AG10803 (cell line): ENCODE measurements around the gene DNHD1.

ENCODE experiments used
- DNase-seq: peaks from one replicate; pipeline ENCODE4 v3.0.0; 2010; ENCODE audit warnings: low read depth
- H3K4me3 ChIP-seq: 2 replicates; pipeline ENCODE4 v1.5.1; 2011; ENCODE audit warnings: mild to moderate bottlenecking, low read length, control low read depth
- TF ChIP-seq, protein P1 (sequence below): conservative IDR thresholded peaks from 2 replicates; pipeline ENCODE4 v1.5.1; 2011; ENCODE audit warnings: mild to moderate bottlenecking, low read length, control low read depth, inconsistent platforms

DNHD1 gene

DNA sequence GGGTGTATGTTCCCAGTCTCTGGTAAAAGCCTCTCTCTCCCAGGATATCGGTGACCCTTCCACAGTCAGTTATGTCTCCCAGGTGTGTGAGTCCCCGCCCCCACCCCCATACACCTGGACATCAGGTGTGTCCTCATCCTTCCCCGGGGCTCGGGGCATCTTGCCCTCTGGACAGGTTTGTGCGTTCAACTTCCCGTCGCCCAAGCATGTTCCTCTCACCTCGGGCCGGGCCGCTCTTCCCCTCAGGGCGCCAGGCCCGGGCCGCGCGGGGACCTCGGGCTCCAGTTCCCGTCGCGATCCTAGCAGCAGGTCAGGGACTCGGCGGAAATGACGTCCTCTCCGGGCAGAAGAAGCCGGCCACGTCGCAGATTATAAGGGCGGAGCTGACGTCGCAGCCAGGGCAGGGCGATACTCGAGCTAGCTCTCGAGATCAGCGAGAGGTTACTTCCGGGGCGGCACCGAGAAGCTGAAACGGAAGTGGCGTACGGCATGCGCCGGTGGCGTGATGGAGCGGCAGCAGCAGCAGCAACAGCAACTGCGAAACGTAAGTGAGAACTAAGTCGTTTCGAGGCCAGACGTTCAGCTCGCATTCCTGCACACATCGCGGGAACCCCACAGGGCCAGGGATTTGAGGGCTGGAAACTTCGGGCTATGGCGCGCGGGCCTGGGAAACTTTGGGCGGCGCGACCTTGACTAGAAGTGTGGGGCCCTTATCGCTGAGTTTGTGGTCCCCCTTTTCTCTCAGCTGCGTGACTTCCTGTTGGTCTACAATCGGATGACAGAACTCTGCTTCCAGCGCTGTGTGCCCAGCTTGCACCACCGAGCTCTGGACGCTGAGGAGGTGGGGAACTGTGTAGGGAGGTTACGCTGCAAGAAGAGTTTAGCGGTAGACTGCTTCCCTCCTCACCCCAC is 15.8 kb upstream of the DNHD1 start, which contains the start of the genes ARFIP2 and TIMM10B:
TSS of gene ARFIP2 (minus strand) at position 320 of the 912 bp plus-strand sequence. CDS start 910 bp downstream, outside the sequence.
TSS of gene TIMM10B (plus strand) at position 490 of the 912 bp plus-strand sequence. CDS start at position 506, 16 bp downstream.
- peak within 1 kb of the TSS; percentile 99 for H3K4me3 ChIP-seq
- peak; percentile 97 for DNase-seq
- TF ChIP-seq, protein P1, sequence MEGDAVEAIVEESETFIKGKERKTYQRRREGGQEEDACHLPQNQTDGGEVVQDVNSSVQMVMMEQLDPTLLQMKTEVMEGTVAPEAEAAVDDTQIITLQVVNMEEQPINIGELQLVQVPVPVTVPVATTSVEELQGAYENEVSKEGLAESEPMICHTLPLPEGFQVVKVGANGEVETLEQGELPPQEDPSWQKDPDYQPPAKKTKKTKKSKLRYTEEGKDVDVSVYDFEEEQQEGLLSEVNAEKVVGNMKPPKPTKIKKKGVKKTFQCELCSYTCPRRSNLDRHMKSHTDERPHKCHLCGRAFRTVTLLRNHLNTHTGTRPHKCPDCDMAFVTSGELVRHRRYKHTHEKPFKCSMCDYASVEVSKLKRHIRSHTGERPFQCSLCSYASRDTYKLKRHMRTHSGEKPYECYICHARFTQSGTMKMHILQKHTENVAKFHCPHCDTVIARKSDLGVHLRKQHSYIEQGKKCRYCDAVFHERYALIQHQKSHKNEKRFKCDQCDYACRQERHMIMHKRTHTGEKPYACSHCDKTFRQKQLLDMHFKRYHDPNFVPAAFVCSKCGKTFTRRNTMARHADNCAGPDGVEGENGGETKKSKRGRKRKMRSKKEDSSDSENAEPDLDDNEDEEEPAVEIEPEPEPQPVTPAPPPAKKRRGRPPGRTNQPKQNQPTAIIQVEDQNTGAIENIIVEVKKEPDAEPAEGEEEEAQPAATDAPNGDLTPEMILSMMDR: no peak

DNA sequence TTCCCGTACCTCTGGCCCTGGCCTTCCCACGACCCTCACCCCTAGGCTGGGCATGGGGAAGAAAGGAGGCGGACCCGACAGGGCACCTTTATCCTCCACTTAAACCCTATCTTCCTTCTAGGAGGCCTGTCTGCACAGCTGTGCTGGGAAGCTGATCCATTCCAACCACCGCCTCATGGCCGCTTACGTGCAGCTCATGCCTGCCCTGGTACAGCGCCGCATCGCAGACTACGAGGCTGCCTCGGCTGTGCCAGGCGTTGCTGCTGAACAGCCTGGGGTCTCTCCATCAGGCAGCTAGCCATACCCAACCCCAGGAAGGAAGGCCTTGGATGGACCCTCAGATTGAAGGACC is 15.2 kb upstream of the DNHD1 start:
- TF ChIP-seq, protein P1: no peak
- peak overlapping the region; percentile 99 for H3K4me3 ChIP-seq
- DNase-seq: no peak

DNA sequence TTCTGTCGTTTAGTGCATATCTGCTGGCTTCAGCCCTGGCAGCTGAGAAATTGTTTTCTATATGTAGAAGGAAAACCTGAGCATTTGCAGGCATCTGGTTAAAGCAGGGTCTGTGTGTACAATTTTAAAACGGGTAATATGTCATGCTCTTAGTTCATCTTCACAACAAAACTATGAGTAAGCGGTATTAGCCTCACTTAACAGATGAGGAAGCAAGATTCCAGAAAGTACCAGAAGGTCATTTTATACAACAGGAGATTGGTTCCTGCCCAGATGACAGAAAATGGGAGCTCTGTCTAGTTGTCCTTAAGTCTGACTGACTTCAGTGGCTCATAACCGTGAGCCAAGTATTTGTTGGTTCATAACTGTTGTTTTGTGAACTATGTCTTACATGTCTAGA is 14.6 kb upstream of the DNHD1 start:
- TF ChIP-seq, protein P1: no peak
- DNase-seq: no peak
- peak overlapping the region; percentile 99 for H3K4me3 ChIP-seq

DNA sequence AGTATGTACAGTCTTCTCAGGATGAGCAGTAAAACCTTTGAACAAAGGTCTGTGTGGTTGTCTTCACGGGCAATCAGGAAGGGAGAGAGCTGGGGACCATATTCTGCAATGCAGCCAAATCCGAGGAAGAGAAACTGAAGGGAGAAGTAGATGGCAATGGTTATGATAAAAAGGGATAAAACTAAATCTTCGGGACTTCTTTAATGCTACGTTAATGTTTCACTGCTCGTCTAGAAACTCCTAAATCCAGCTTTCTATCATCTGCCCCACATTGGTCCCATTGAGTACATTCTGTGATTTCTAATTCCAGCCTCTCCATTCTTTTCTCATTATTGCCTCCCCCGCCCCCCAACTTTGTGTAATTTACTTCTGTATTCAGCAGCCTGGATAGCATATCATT is 14.1 kb upstream of the DNHD1 start:
- DNase-seq: no peak
- no peak overlapping the region for H3K4me3 ChIP-seq
- TF ChIP-seq, protein P1: no peak

DNA sequence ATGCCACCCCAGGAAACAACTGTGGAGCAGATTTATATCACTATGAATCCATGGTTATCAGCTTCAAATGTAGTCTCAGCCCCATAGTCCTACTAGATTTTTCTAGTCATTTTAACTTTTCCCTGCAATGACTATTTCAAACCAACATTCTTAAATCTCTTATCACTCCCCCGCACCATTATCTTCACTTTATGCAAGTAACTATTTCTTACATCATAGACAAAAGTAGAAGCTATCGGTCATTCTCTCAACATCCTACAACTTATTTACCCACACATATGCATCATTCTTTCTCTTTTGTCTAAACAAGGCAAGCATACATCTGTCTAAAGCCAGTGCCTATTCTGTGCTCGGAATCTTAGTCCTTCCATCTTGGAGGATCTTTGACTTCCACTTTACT is 11.4 kb upstream of the DNHD1 start:
- TF ChIP-seq, protein P1: no peak
- DNase-seq: no peak

DNA sequence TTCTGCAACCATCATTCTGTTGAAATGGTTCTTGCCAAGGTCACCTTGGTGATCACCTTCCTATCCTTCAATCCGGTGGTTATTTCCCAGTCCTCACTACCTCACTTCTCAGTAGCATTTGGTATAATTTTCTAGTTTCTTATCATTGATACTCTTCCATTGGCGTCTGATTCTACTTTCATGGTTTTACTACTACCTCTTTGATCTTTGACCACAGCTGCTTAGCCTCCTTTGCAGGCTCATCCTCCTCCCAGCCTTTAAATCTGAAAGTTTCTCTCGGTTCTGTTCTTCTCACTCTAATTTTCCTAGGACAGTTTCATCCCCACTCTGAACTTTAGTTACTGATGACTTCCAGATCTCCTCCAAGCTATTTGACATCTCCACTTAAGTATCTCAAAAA is 10.8 kb upstream of the DNHD1 start:
- H3K4me3 ChIP-seq: no peak overlapping the region
- no peak for DNase-seq
- TF ChIP-seq, protein P1: no peak

More for the DNA sequence above, 11.4 kb upstream of the DNHD1 start:
- no peak overlapping the region for H3K4me3 ChIP-seq

DNA sequence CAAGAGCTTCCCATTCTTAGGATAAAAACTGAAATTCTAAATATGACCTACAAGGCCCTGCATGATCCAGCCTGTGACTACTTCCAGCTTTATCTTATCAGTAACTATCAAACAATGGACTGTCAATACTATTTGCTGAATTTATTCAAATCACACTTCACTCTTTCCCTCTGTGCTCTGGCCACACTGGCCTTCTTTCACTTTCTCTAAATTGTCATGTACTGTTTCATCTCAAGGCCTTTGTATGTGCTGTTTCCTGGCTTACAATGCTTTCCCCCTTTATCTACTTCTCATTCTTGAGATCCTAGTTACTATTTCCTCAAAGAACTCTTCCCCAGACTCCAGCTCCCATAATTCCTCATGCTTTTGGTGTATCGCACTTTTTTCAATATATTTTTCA is 10.1 kb upstream of the DNHD1 start:
- TF ChIP-seq, protein P1: no peak
- H3K4me3 ChIP-seq: no peak overlapping the region
- no peak for DNase-seq
